H9 (cell line): ENCODE measurements around the gene PRSS21. TPM values are rescaled to one million over a fixed set of nuclear protein-coding genes. Genes with fewer than 3 reads are reported as not detected.

Source experiments
- DNase-seq: peaks from one replicate; pipeline ENCODE4 v3.0.0-alpha.2; 2017
- H2AFZ ChIP-seq: one replicate; pipeline ENCODE4 v1.6.1; 2013; ENCODE audit warnings: mild to moderate bottlenecking, low read length, control low read depth, moderate library complexity
- H2AK5ac ChIP-seq: 2 replicates; pipeline ENCODE4 v1.6.1; 2013; ENCODE audit warnings: low read length, control low read depth, mixed read lengths; ENCODE audit not compliant: insufficient read length
- H2BK120ac ChIP-seq: one replicate; pipeline ENCODE4 v1.6.1; 2013; ENCODE audit warnings: low read depth, mild to moderate bottlenecking, low read length, control low read depth, inconsistent platforms; ENCODE audit not compliant: poor library complexity, severe bottlenecking
- H2BK12ac ChIP-seq: 2 replicates; pipeline ENCODE4 v1.6.1; 2013; ENCODE audit warnings: low read length, control low read depth, mixed read lengths, low read depth; ENCODE audit not compliant: insufficient read length
- H2BK15ac ChIP-seq: 2 replicates; pipeline ENCODE4 v1.6.1; 2013; ENCODE audit warnings: low read depth, low read length, control low read depth
- H2BK20ac ChIP-seq: one replicate; pipeline ENCODE4 v1.6.1; 2013; ENCODE audit warnings: low read depth, mild to moderate bottlenecking, low read length, control low read depth, inconsistent platforms; ENCODE audit not compliant: poor library complexity, severe bottlenecking
- H2BK5ac ChIP-seq: 2 replicates; pipeline ENCODE4 v1.6.1; 2013; ENCODE audit warnings: low read length, control low read depth, mixed read lengths; ENCODE audit not compliant: insufficient read length
- H3K14ac ChIP-seq: 2 replicates; pipeline ENCODE4 v1.6.1; 2013; ENCODE audit warnings: low read length, control low read depth; ENCODE audit not compliant: insufficient read depth
- H3K18ac ChIP-seq: 2 replicates; pipeline ENCODE4 v1.6.1; 2013; ENCODE audit warnings: low read depth, mild to moderate bottlenecking, mixed read lengths, low read length, control low read depth; ENCODE audit not compliant: insufficient read length
- H3K23ac ChIP-seq: 2 replicates; pipeline ENCODE4 v1.6.1; 2013; ENCODE audit warnings: low read length, control low read depth, mixed read lengths, low read depth; ENCODE audit not compliant: insufficient read length
- H3K23me2 ChIP-seq: 2 replicates; pipeline ENCODE4 v1.6.1; 2013; ENCODE audit warnings: low read depth, mild to moderate bottlenecking, mixed read lengths, low read length, control low read depth; ENCODE audit not compliant: insufficient read length, poor library complexity, severe bottlenecking
- H3K27ac ChIP-seq: 2 replicates; pipeline ENCODE4 v1.5.1; 2013; ENCODE audit warnings: low read length, control low read depth, mixed read lengths, low read depth; ENCODE audit not compliant: insufficient read length
- H3K27me3 ChIP-seq: 2 replicates; pipeline ENCODE4 v1.6.1; 2013; ENCODE audit warnings: low read length, control low read depth, inconsistent platforms; ENCODE audit not compliant: insufficient read depth
- H3K4ac ChIP-seq: 2 replicates; pipeline ENCODE4 v1.6.1; 2013; ENCODE audit warnings: low read depth, mild to moderate bottlenecking, control low read depth, inconsistent platforms, low read length, moderate library complexity
- H3K4me1 ChIP-seq: 2 replicates; pipeline ENCODE4 v1.6.1; 2013; ENCODE audit warnings: low read length, control low read depth, inconsistent platforms; ENCODE audit not compliant: insufficient read depth
- H3K4me2 ChIP-seq: 2 replicates; pipeline ENCODE4 v1.6.1; 2013; ENCODE audit warnings: low read length, control low read depth, mixed read lengths; ENCODE audit not compliant: insufficient read length, insufficient read depth
- H3K56ac ChIP-seq: 2 replicates; pipeline ENCODE4 v1.6.1; 2013; ENCODE audit warnings: low read depth, mild to moderate bottlenecking, mixed read lengths, low read length, control low read depth; ENCODE audit not compliant: insufficient read length
- H3K79me1 ChIP-seq: 2 replicates; pipeline ENCODE4 v1.6.1; 2013; ENCODE audit warnings: low read depth, mild to moderate bottlenecking, moderate library complexity, low read length, control low read depth, inconsistent platforms; ENCODE audit not compliant: insufficient read depth, poor library complexity, severe bottlenecking
- H3K79me2 ChIP-seq: 2 replicates; pipeline ENCODE4 v1.6.1; 2013; ENCODE audit warnings: low read length, control low read depth, inconsistent platforms; ENCODE audit not compliant: insufficient read depth
- H3K9ac ChIP-seq: 2 replicates; pipeline ENCODE4 v1.6.1; 2013; ENCODE audit warnings: low read length, control low read depth, mixed read lengths; ENCODE audit not compliant: insufficient read length; ENCODE audit errors: extremely low read depth
- H3K9me3 ChIP-seq: one replicate; pipeline ENCODE4 v1.6.1; 2013; ENCODE audit warnings: low read depth, low read length, inconsistent platforms; ENCODE audit not compliant: control insufficient read depth
- H3T11ph ChIP-seq: one replicate; pipeline ENCODE4 v1.6.1; 2013; ENCODE audit warnings: mild to moderate bottlenecking, low read length, control low read depth, inconsistent platforms
- H4K20me1 ChIP-seq: one replicate; pipeline ENCODE4 v1.6.1; 2013; ENCODE audit not compliant: control insufficient read depth, insufficient read length, insufficient read depth
- H4K5ac ChIP-seq: 2 replicates; pipeline ENCODE4 v1.6.1; 2013; ENCODE audit warnings: low read depth, mild to moderate bottlenecking, mixed read lengths, low read length, control low read depth; ENCODE audit not compliant: insufficient read length
- H4K8ac ChIP-seq: replicated peaks from 2 replicates; pipeline ENCODE4 v1.6.1; 2013; ENCODE audit warnings: low read length, control low read depth, mixed read lengths, low read depth; ENCODE audit not compliant: insufficient read length
- H4K91ac ChIP-seq: 2 replicates; pipeline ENCODE4 v1.6.1; 2013; ENCODE audit warnings: low read depth, mild to moderate bottlenecking, moderate library complexity, mixed read lengths, low read length, control low read depth; ENCODE audit not compliant: insufficient read length
- H3K27ac Mint-ChIP-seq, 3 experiments: 2 replicates in 2 of 3; 3 replicates in 1 of 3; pipeline ENCODE4 v1.8.0; 2020 to 2021; ENCODE audit warnings: mixed read lengths in 3 of 3, mild to moderate bottlenecking in 1 of 3, moderate library complexity in 1 of 3
- H3K27me3 Mint-ChIP-seq: 2 replicates; pipeline ENCODE4 v1.8.0; 2021; ENCODE audit warnings: low read depth, mild to moderate bottlenecking, moderate library complexity, mixed read lengths
- H3K36me3 Mint-ChIP-seq, 3 experiments: 2 replicates in 2 of 3; 3 replicates in 1 of 3; pipeline ENCODE4 v1.8.0; 2020 to 2021; ENCODE audit warnings: low read depth in 3 of 3, mixed read lengths in 3 of 3; ENCODE audit not compliant: insufficient read depth in 1 of 3
- H3K4me1 Mint-ChIP-seq, 2 experiments: 2 replicates each; pipeline ENCODE4 v1.8.0; 2020; ENCODE audit warnings: mixed read lengths in 2 of 2
- H3K4me3 Mint-ChIP-seq, 2 experiments: 2 replicates in 1 of 2; 3 replicates in 1 of 2; pipeline ENCODE4 v1.8.0; 2020 to 2021; ENCODE audit warnings: mild to moderate bottlenecking in 2 of 2, mixed read lengths in 2 of 2, moderate library complexity in 1 of 2
- H3K9me3 Mint-ChIP-seq, 2 experiments: 2 replicates in 1 of 2; 3 replicates in 1 of 2; pipeline ENCODE4 v1.8.0; 2020; ENCODE audit warnings: mild to moderate bottlenecking in 2 of 2, mixed read lengths in 2 of 2, moderate library complexity in 1 of 2
- WGBS: extraction: QIAGEN DNeasy Blood & Tissue Kit; methylation state at CpG from one replicate; pipeline ENCODE4 v1.1.7; 2013; ENCODE audit warnings: missing lambda C conversion rate, low lambda C conversion rate, mixed read lengths; ENCODE audit not compliant: insufficient read length; ENCODE audit errors: extremely low coverage; 5-methylcytosine and 5-hydroxymethylcytosine counted together
- total RNA-seq: library from RNA; stranded (reverse); gene quantifications from 2 replicates; pipeline ENCODE4 v1.2.1, GENCODE V29; 2021
- TF ChIP-seq, protein P1 (sequence below): fragments of 200-600 bp; sonication (generic); conservative IDR thresholded peaks from 3 replicates; pipeline ENCODE4 v1.8.0; 2021; ENCODE audit warnings: antibody characterized with exemption, mild to moderate bottlenecking

The PRSS21 gene
- total RNA-seq, 1 experiment from 2014 or later, result not detected

DNA sequence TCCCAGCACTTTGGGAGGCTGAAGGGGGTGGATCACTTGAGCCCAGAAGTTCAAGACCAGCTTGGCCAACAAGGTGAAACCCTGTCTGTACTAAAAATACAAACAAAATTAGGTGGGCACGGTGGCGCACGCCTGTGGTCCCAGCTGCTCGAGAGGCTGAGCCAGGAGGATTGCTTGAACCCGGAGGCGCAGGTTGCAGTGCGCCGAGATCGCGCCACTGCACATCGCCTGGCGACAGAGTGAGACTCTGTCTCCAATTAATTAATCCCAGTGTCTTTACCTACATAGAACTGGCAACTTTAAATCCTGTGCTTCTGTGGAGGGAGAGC is 38.4 kb upstream of the PRSS21 start:
- Mint-ChIP-seq H3K4me1 (peaks cover 18 to 32% of the 10 kb centered on the region in 2 experiments), H3K9me3 (peaks cover 0 to 3% of the 10 kb centered on the region in 2 experiments; a peak in 2 of 5 replicates), H3K36me3 (peaks cover 3 to 33% (median 25%) of the 10 kb centered on the region in 3 experiments), H3K4me3 (peak overlapping the region; percentile 91 to 96), H3K27ac (peak overlapping the region; percentile 97 to 100 (median 98); a peak in 6 of 7 replicates), H3K27me3 (peaks cover 3% of the 10 kb centered on the region; the same call in 1 of the 2 replicates)
- no peaks in the 10 kb centered on the region for H3K4me1 ChIP-seq
- TF ChIP-seq, protein P1, sequence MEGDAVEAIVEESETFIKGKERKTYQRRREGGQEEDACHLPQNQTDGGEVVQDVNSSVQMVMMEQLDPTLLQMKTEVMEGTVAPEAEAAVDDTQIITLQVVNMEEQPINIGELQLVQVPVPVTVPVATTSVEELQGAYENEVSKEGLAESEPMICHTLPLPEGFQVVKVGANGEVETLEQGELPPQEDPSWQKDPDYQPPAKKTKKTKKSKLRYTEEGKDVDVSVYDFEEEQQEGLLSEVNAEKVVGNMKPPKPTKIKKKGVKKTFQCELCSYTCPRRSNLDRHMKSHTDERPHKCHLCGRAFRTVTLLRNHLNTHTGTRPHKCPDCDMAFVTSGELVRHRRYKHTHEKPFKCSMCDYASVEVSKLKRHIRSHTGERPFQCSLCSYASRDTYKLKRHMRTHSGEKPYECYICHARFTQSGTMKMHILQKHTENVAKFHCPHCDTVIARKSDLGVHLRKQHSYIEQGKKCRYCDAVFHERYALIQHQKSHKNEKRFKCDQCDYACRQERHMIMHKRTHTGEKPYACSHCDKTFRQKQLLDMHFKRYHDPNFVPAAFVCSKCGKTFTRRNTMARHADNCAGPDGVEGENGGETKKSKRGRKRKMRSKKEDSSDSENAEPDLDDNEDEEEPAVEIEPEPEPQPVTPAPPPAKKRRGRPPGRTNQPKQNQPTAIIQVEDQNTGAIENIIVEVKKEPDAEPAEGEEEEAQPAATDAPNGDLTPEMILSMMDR, result no peak
- no peak overlapping the region for H4K5ac ChIP-seq
- no peak overlapping the region for H3K9ac ChIP-seq
- no peak overlapping the region for H2AFZ ChIP-seq
- no peak overlapping the region for H2BK12ac ChIP-seq
- no peaks in the 10 kb centered on the region for H3K27me3 ChIP-seq
- no peak overlapping the region for H4K8ac ChIP-seq
- H3K18ac ChIP-seq, result no peak overlapping the region
- H3K79me2 ChIP-seq, result peaks cover 9% of the 10 kb centered on the region; the same call in 1 of the 2 replicates
- DNase-seq, result no peak
- H3K79me1 ChIP-seq, result peaks cover 6% of the 10 kb centered on the region
- H2BK120ac ChIP-seq, result no peak overlapping the region
- no peak overlapping the region for H3K4ac ChIP-seq
- no peak overlapping the region for H3K14ac ChIP-seq
- H2BK5ac ChIP-seq, result no peak overlapping the region
- no peak overlapping the region for H2BK20ac ChIP-seq
- peaks cover 14% of the 10 kb centered on the region for H3K23me2 ChIP-seq
- no peak overlapping the region for H3K23ac ChIP-seq
- H3T11ph ChIP-seq, result no peak overlapping the region
- no peak overlapping the region for H3K56ac ChIP-seq
- no peak overlapping the region for H2AK5ac ChIP-seq
- WGBS, result no CpG with 5 or more reads among the region's 12 CpGs
- H3K9me3 ChIP-seq, result no peaks in the 10 kb centered on the region
- no peaks in the 10 kb centered on the region for H4K20me1 ChIP-seq
- peak overlapping the region; percentile 90 for H3K4me2 ChIP-seq
- no peak overlapping the region for H4K91ac ChIP-seq
- no peak overlapping the region for H2BK15ac ChIP-seq
- H3K27ac ChIP-seq, result no peak overlapping the region
